Activated B cell treated with CpG ODN at 0.5 μM for 24 hours (primary cell): Measurements from ENCODE around the gene SUPT3H. TPM values are rescaled to one million over a fixed set of nuclear protein-coding genes. Genes with fewer than 3 reads are reported as not detected.

Source experiments
- ATAC-seq: fragments of 200-7000 bp; cut with Tn5 transposase; one replicate; pipeline ENCODE4 v1.10.0; 2021; ENCODE audit warnings: low read depth, mild to moderate bottlenecking, moderate library complexity
- CTCF ChIA-PET: fragments of 350-600 bp; sonication (Branson Sonifier 250); formaldehyde crosslinking; loops from one replicate; lab custom pipeline; 2021; ENCODE audit warnings: antibody characterized with exemption; lab: Charles Lee
- POLR2A ChIA-PET: fragments of 350-600 bp; sonication (Branson Sonifier 250); formaldehyde crosslinking; loops from one replicate; lab custom pipeline; 2021; ENCODE audit warnings: antibody characterized with exemption; lab: Charles Lee
- DNase-seq: peaks from one replicate; pipeline ENCODE4 v3.0.0; 2022
- H3K27ac Mint-ChIP-seq: one replicate; pipeline ENCODE4 v1.8.0; 2020; ENCODE audit warnings: mixed read lengths
- H3K27me3 Mint-ChIP-seq: one replicate; pipeline ENCODE4 v1.8.0; 2021; ENCODE audit warnings: mixed read lengths
- H3K36me3 Mint-ChIP-seq: one replicate; pipeline ENCODE4 v1.8.0; 2021; ENCODE audit warnings: low read depth, mixed read lengths
- H3K4me1 Mint-ChIP-seq: one replicate; pipeline ENCODE4 v1.8.0; 2021; ENCODE audit warnings: mixed read lengths
- H3K4me3 Mint-ChIP-seq: one replicate; pipeline ENCODE4 v1.8.0; 2020; ENCODE audit warnings: mild to moderate bottlenecking, mixed read lengths
- H3K9me3 Mint-ChIP-seq: one replicate; pipeline ENCODE4 v1.8.0; 2020; ENCODE audit warnings: mixed read lengths
- intact Hi-C: fragments of 100-400 bp; cut with micrococcal nuclease; formaldehyde crosslinking; loops from one replicate; pipeline ENCODE4 v1.15.1; 2024
- total RNA-seq: library from RNA; stranded (reverse); gene quantifications from 2 replicates; pipeline ENCODE4 v1.2.3, GENCODE V29; 2022
- TF ChIP-seq, protein P1 (sequence below): fragments of 200-600 bp; IDR thresholded peaks from one replicate; pipeline ENCODE4 v1.8.0; 2022; ENCODE audit warnings: antibody characterized with exemption, mild to moderate bottlenecking

SUPT3H gene
- total RNA-seq, 1 donor from 2014 or later: 9.9 TPM

GRCh38 chr6:44837255-44837654 lies 540.5 kb downstream of the SUPT3H start:
- intact Hi-C loops: no loop called here
- no peaks in the 10 kb centered on the region for H3K36me3 Mint-ChIP-seq
- TF ChIP-seq, protein P1, sequence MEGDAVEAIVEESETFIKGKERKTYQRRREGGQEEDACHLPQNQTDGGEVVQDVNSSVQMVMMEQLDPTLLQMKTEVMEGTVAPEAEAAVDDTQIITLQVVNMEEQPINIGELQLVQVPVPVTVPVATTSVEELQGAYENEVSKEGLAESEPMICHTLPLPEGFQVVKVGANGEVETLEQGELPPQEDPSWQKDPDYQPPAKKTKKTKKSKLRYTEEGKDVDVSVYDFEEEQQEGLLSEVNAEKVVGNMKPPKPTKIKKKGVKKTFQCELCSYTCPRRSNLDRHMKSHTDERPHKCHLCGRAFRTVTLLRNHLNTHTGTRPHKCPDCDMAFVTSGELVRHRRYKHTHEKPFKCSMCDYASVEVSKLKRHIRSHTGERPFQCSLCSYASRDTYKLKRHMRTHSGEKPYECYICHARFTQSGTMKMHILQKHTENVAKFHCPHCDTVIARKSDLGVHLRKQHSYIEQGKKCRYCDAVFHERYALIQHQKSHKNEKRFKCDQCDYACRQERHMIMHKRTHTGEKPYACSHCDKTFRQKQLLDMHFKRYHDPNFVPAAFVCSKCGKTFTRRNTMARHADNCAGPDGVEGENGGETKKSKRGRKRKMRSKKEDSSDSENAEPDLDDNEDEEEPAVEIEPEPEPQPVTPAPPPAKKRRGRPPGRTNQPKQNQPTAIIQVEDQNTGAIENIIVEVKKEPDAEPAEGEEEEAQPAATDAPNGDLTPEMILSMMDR: no peak
- no peaks in the 10 kb centered on the region for H3K4me1 Mint-ChIP-seq
- H3K9me3 Mint-ChIP-seq: no peaks in the 10 kb centered on the region
- H3K4me3 Mint-ChIP-seq: no peak overlapping the region
- DNase-seq: no peak
- ChIA-PET CTCF (no interaction called here), POLR2A (no interaction called here)
- ATAC-seq: no peak
- H3K27me3 Mint-ChIP-seq: no peaks in the 10 kb centered on the region
- H3K27ac Mint-ChIP-seq: no peak overlapping the region

- H3K9me3 Mint-ChIP-seq: no peaks in the 10 kb centered on the region
- peaks cover 9% of the 10 kb centered on the region for H3K4me1 Mint-ChIP-seq
- no peaks in the 10 kb centered on the region for H3K27me3 Mint-ChIP-seq
- TF ChIP-seq, protein P1: no peak
- ChIA-PET CTCF (no interaction called here), POLR2A (no interaction called here)
- H3K4me3 Mint-ChIP-seq: no peak overlapping the region
- no peaks in the 10 kb centered on the region for H3K36me3 Mint-ChIP-seq
- intact Hi-C loops: no loop called here
- ATAC-seq (no peak), DNase-seq (no peak)
- no peak overlapping the region for H3K27ac Mint-ChIP-seq
Measured at GRCh38 chr6:44833248-44833647, 544.5 kb downstream of the SUPT3H start.

DNA sequence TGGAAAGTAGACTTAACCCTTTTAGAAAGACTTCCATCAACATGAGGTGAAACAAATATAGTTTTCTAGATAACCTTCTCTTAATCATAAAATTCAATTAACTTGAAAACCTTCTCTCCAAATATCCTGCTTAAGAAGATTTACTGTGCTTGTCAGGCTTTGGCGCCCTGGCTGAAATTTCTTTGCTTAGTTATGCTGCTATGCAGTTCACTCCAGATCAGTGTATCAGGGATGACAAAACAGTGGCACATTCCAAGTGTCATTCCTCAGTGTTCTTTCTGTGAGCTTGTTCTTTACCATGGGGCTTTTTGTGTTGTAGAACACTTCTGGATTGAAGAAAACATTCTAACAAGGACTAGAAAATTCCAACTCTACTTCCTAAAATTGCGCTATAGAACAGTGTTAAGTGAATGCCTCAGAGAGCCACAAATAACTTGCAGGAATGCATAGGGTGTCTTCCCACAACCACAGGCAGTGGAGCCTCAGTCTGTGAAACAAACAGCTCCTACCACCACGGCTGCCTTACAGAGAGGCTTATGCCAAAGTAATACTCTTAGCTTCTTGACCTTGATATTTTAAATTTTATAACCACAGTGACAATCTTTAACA lies 546.6 kb downstream of the SUPT3H start:
- DNase-seq: no peak
- POLR2A ChIA-PET: no interaction called here

DNA sequence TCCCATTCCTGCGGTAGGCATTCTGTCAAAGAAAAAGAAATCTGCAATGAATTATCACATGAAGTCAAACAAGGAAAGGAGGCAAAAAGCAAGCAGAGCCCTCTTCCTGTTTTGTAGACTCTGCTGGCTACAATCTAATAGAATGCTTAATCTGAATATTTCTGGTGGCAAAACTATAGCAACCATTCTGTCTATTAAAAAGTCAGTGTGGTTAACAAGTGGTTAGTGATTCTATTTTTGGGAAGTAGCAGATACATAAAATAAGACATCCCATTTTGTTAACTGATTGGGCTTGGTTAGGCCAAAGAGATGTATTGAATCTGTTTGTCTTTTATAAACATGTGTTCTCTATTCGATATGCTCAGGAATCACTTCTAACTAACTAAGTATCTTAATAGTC lies 547.9 kb downstream of the SUPT3H start:
- no peaks in the 10 kb centered on the region for H3K36me3 Mint-ChIP-seq
- ATAC-seq (no peak), DNase-seq (no peak)
- H3K27me3 Mint-ChIP-seq: no peaks in the 10 kb centered on the region
- H3K9me3 Mint-ChIP-seq: no peaks in the 10 kb centered on the region
- CTCF ChIA-PET: no interaction called here
- H3K4me1 Mint-ChIP-seq: peaks cover 9% of the 10 kb centered on the region
- H3K27ac Mint-ChIP-seq: no peak overlapping the region
- intact Hi-C loops: no loop called here
- TF ChIP-seq, protein P1: no peak
- POLR2A ChIA-PET: no interaction called here
- no peak overlapping the region for H3K4me3 Mint-ChIP-seq

More for the DNA sequence above, 546.6 kb downstream of the SUPT3H start:
- H3K9me3 Mint-ChIP-seq: no peaks in the 10 kb centered on the region
- intact Hi-C loops: no loop called here
- H3K4me1 Mint-ChIP-seq: peaks cover 9% of the 10 kb centered on the region
- no peaks in the 10 kb centered on the region for H3K27me3 Mint-ChIP-seq
- no peak for ATAC-seq
- no peak overlapping the region for H3K27ac Mint-ChIP-seq
- CTCF ChIA-PET: no interaction called here
- H3K4me3 Mint-ChIP-seq: no peak overlapping the region
- no peaks in the 10 kb centered on the region for H3K36me3 Mint-ChIP-seq
- TF ChIP-seq, protein P1: no peak

DNA sequence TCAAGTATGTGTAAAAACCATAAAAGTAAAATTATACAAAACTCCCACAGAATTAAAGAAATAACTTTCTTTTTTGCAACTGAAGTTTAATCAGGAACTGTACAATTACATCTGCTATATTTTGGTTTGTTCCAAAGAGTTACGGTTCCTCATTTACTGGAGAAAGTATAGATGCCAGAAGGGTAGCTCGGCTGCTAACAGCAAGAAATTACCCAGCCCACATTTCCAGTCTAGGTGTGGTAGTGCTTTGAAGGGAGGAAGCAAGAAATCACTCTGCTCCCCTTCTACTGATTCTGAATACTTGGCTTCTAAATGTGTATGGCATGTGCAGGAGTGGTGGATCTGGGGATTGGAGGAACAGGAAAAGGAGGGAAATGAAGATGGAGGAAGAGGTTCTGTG lies 549.0 kb downstream of the SUPT3H start:
- H3K4me1 Mint-ChIP-seq: peaks cover 9% of the 10 kb centered on the region
- ATAC-seq (no peak), DNase-seq (no peak)
- CTCF ChIA-PET: no interaction called here
- no peaks in the 10 kb centered on the region for H3K27me3 Mint-ChIP-seq
- no peaks in the 10 kb centered on the region for H3K9me3 Mint-ChIP-seq
- H3K4me3 Mint-ChIP-seq: no peak overlapping the region
- H3K36me3 Mint-ChIP-seq: no peaks in the 10 kb centered on the region
- TF ChIP-seq, protein P1: no peak
- intact Hi-C loops: no loop called here
- POLR2A ChIA-PET: no interaction called here
- H3K27ac Mint-ChIP-seq: no peak overlapping the region
